HG02798 (cell line): ENCODE results near the gene TSACC.

Source experiments
- ATAC-seq: cut with Tn5 transposase; IDR thresholded peaks from one replicate; pipeline ENCODE4 v1.9.1; 2021; ENCODE audit warnings: mild to moderate bottlenecking; ENCODE audit not compliant: unreplicated experiment, poor library complexity

The TSACC gene

DNA sequence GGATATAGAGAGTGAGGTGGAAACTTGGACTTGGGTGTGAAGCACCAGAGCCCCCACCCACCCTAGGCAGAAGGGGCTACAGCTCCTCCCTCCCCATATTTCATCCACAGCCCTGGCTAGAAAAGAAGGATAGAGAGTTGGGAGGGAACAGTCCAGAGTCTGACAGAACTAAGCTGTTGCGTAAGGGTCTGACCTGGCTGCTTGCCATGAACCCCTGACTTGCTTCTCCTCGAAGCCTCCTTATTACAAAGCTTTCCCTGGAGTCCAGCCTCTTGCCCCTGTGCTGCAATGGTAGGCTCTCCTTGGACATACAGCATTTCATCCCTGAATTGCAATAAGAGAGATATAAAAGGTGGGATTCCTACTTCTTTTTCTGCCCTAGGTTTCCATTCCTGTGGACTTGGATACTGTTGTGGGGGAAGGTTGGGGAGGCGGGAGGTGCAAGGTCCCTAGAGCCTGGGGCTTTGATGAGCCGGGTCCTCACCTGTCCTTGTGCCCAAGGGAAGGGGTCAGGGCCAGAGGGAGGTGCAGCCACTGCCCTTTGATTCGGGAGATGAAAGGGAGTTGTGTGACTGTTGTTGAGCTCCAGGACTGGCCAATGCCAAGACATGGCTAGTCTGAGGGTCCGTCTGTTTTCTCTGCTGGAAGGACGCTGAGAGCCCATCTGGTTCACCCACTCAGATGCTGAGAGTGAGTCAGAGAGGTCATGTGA is 33.4 kb downstream of the TSACC start:
- ATAC-seq: no peak

DNA sequence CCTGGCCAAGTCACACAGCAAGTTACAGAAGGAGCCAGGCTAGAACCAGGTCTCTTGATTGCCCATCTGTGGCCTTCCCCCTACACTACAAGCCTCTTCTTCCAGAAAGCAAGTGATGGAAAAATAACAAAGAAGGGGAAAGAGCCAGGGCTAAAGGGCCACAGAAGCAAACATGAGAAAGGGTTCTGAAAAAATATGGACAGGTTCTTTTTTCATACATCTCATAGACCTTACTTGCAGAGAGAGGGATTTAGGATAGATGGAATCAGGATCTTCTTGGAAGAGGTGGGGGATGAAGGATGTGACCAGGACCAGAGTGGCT is 33.9 kb downstream of the TSACC start:
- no peak for ATAC-seq

DNA sequence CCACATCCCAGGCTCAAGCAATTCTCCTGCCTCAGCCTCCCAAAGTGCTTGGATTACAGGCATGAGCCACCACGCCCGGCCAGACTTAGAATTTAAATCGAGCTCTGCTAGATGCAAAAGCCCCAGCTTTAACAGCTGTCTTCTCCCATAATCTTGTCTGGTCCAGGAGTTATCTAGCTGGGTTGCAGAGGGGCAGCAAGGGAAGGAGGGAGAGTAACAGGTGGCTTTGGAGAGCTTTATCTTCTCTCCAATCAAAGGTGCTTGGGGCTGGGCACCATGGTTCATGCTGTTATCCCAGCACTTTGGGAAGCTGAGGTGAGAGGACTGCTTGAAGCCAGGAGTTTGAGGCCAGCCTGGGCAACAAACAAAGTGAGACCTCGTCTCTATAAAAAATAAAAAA is 34.5 kb downstream of the TSACC start:
- no peak for ATAC-seq

DNA sequence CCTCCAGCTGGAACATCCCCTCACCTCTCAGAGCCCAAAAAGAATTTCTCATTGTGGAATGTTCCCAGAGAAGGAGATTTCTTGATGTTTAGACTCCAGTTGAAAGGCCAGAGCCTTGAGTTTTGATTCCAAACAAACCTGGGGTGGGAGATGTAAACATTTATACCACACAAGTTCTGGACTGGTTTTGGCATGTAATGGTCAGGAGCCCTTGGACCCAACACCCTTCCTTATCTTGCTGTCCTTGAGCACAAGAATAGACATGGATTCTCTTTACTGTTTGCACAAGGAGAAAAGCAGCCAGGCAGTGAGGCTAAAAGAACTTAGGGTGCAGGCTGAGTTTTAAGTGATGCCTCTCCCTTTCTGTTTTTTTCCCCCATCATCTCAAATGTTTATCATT is 35.2 kb downstream of the TSACC start:
- ATAC-seq: no peak

DNA sequence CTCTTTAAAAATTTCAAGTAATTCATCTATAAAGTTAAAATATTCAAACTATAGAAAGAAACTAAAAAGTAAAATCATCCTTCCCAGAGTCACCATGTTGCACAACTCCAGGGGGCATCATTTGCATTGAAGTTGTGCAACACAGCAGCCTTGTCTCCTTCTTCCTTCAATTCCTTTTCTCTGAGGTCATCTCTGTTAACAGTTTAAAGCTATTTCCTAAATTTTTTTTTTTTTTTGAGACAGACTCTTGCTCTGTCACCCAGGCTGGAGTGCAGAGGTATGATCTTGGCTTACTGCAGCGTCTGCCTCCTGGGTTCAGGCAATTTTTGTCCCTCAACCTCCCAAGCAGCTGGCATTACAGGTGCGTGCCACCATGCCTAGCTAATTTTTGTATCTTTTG is 37.8 kb downstream of the TSACC start:
- ATAC-seq: no peak

DNA sequence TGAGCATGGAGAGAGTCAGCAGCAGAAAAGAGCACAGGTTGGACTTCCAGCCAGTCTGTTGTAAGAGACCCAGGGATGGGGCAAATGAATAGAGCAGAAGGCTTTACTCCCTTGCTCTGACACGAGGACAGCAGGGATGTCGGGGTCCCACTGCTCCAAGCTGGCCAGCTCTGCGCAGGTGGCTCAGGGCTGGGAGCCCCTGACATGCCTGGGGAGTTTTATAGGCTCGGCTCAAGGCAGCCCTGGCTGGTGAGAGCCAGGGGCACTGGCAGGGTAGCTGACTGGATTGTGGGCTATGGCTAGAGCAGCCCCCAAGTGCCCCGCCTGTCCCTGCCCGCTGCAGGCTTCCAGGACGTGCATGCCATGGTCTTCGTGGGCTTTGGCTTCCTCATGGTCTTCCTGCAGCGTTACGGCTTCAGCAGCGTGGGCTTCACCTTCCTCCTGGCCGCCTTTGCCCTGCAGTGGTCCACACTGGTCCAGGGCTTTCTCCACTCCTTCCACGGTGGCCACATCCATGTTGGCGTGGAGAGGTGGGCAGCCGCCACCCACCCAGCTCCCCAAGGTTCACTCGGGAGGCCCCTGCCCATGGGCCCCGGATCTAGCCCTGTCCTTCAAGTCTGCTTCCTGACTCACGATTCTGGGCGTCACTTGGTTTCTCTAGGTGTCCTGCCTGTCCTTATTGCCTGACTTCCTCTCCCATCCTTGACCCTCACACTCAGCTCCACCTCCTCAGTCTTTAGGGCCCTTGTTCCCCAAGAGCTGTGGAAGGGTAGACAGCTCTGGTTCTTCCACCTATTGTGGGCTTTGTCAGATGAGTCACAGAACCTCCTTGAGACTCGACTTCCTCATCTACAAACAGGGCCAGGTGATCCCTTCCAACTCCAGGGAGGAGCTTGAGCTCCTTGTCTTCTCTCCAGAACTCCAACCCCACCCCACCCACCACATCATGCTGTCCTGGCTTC is 38.9 kb downstream of the TSACC start:
- no peak for ATAC-seq

DNA sequence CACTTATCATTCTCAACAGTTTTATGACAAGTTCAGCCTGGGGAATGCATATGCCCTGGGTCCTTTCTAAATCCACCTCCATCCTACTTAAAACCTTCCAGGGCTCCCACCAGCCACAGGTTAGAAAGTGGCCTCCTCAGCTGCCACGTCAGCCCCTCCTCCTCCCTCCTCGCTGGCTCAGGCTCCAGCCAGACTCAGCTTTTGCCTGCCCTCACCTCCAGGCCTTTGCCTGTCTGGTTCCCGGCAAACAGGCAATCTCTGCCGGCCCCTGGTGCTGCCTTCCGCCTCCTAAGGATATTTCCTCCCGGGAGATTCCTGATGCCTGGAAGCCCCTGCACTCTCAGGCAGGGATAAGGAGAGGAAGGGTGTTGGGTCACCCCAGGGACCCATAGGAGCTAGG is 40.2 kb downstream of the TSACC start:
- ATAC-seq: no peak

DNA sequence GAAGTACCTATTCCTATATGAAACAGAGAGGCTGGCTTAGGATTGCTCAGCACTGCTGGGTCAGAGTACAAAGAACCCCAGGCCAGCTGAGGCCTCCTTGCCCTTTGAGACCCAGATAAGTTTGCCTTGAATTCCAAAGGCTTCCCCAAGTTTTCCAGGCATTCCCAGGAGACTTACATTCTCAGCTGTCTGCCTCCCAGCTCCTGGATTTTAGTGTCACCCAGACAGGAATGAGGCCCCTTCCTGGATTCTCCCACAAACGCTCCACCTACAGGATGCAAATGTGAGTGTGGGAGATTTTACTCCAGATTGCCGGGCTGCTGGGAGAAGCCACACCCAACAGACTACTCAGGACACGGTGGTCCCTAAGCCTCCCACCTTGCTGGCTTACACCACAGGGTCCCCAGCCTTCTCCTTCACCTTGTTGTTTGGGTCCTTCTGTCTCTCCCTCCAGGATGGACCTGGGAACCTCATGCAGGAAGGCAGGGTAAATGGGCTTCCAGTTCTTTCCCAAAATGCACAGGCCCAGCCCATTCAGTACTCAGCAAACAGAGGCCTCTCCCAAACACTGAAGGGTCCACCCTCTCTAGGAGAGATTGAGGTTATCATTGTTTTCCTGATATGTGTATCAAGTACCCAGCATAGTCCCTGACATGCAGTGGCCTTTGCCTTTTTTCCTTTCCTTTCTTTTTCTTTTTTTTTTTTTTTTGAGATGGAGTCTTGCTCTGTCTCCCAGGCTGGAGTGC is 41.3 kb downstream of the TSACC start:
- ATAC-seq: no peak

DNA sequence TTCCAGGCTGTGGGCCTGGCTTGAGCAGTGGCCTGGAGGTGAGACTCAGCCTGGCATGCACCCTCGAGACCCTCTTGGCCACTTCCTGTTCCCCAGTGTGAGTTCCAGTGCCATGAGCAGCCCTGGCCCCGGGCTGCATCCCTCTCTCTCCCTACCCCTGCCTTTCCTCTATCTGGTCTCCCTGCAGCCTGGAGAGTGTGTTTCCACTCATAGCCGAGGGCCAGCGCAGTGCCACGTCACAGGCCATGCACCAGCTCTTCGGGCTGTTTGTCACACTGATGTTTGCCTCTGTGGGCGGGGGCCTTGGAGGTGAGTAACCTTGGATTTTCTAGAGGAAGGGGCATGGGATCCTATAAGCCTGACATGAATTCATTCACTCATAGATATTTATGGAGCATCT is 44.2 kb downstream of the TSACC start:
- no peak for ATAC-seq

DNA sequence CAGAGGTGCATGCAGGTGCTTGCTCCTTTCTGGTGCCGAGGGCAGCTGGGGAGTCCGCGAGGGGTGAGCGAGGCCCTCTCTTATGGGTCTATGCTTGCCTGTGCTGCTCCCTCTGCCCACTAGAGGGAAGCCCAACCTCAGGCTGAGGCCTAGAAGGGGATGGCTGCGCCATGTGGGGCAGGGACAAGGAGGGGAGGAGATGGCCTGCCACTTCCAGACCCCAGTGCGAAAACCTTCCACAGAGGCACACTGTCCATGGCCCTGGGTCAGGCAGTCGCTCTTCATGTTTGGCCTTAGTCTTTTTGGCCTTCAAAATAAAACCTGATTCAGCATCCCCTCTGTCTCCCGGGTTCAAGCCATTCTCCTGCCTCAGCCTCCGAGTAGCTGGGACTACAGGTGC is 44.7 kb downstream of the TSACC start:
- peak; percentile 80 for ATAC-seq

DNA sequence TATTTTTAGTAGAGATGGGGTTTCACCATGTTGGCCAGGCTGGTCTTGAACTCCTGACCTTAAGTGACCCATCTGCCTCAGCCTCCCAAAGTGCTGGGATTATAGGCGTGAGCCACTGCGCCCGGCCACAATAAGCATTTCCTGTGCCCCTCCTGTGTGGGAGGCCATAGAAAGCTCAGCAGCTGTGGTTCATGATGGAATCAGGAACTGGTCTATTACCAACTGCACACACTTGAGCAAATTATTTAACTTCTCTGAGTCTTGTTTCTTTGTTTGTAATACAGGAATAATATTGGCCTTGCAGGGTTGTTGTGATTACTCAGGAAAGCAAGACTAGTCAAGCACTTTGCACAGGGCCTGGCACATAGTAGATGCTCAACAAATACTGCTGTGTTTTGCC is 45.7 kb downstream of the TSACC start:
- ATAC-seq: no peak

DNA sequence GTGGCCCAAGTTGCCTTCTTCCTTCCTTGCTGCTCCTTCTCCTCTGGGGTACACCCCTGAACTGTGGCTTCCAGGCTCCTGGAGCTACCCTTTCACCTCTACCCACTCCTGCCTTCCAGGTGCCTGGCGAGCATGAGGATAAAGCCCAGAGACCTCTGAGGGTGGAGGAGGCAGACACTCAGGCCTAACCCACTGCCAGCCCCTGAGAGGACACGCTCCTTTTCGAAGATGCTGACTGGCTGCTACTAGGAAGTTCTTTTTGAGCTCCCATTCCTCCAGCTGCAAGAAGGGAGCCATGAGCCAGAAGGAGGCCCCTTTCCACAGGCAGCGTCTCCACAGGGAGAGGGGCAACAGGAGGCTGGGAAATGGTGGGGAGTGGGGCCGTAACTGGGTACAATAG is 46.3 kb downstream of the TSACC start:
- no peak for ATAC-seq

DNA sequence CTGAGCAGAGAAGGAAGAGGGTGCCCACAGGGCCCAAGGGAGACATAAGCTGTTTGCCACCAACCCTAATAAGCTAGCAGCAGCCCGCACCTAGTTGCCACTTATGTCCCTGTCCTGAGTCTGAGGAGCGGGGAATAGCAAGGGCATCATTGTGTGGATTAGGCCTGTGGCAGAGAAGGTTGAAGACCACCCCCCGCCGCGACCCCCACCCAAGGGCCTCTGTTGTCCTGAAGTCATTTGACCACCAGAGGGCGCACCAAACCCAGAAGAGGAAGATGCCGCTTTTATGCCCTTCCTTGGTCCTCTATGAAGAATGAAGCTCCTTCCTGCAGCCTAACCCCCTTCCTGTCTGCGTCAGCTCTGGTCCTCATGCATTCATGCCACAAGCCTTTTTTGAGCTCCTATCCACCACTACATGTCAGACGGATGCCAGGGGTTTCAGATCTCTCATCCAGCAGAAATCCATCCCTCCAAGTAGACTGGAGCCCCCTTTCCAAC is 47.3 kb downstream of the TSACC start:
- ATAC-seq: no peak

DNA sequence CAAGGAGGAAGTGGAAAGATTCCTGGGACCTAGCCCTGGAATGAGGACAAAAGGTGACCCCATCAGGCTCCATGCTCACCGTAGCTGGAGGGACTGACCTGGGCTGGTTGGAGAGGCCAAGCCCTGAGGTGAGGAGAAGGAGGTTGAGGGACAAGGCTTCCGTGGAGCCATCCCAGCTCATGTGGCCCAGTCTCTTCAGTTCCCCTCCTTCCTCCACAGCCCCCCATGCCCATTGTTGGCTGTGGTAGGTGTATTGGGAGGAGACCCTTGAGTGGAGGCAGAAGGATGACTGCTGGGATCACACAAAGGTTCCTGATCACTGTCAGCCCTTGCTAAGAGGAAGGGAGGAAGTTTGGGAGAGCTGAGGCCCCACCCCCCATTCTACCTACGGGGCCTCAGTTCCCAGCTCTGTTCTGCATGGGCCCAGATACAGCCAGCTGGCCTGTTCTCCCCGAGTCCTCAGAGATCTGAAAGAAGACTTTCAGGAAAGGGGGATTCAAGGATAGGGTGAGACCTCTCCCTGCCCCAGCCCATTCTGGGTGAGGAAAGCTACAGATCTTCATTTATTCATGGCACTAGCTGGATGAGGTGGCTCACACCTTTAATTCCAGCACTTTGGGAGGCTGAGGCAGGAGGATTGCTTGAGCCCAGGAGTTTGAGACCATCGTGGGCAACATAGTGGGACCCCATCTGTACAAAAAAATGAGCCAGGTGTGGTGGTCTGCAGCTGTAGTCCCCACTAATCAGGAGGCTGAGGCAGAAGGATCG is 48.0 kb downstream of the TSACC start:
- no peak for ATAC-seq

DNA sequence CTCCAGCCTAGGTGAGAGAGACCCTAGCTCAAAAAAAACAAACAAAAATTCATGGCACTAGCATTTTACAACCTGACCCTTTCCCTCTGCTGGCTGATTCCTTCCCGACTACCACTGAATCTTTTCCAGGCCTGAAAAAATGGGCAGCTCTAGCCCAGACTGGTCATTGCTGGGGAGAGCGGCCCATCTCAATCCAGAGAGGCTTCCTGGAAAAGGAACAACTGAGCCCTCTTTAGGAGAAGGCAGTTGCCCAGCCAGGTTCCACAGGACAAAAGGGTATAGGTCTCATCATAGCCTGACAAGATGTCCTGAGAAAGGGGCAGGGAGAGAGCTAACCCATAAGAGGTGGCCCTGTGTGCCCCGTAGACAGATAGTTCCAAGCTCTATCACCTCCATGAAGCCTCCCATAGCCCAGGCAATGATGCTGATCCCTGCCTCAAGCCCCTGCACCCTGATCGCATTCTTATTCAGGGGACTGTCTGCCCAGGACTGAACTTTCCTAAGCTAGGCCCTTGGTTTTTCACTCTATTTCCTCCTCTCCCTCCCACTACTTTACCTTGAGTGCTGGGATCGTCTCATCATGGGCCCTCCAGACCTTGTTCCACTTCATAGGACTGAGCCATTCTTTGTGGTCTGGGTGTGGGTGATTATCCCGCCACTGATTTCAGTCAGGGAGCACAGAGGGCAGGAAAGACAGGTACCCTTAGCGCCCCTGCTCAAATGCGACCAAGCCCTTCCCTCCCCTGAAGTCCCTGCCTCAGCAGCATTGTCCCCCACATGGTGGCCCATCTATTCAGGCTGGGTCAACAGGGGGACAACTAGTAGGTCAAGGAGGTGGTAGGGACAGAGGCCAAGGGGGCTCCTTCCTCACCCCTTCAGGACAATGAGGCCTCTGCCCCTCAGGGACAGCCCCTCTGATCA is 48.9 kb downstream of the TSACC start:
- ATAC-seq: no peak

DNA sequence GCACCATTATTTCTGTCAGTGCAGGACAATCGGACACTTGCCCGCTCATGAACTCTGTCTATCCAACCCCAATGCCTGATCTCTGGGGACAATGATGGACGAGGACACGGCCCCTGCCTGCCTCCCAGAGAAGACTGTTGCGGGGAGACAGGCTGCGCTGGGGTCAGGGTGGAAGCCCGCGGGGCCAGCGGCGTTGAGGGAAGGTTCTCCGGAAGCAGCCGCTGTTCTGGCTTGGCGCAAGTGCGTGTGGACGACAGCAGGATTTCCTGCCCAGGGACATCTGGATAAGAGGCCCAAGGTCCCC is 49.5 kb downstream of the TSACC start:
- no peak for ATAC-seq

DNA sequence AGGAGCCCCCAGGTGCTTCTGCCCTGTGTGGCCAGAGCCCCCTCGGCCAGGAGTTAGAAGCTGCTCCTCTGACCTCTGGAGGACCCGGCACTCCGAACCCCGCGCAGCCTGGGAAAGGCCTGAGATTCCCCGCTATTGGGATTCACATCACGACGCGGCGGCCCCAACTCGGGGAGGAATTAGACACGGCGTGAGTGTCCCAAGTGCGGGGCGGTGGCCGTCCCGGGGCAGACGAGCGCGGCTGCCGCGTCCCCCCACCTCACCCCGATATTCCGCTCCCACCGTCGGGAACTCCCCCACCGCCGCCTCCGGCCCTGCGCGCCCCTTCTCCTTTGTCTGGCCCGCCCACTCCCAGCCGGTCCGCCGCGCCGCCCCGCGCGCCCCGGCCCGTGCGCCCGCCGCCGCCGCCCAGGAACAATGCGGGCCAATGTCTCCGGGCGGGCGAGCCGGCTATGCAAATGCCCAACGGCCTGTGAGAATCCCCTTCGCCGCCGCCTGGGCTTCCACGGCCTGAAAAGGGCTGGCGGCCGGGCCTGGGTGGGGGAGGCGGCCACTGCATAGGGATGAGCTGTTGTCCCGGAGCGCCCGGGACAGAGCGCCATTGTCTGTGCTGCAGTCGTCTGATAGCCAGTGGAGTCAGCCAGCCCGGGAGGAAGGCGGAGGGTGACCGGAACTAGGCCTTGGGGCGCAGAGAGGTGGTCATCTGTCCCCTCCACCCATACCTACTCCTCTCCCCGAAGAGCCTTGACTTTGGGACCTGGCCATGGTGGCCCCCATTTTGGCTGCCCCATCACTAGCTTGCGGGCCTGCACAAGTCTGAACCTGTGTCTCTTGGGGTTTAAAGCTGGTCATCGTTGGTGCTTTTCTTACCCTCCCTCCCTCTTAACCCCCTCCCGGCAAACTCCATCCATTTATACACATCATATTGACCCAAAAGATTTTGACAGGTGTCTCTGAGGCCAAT is 50.1 kb downstream of the TSACC start:
- no peak for ATAC-seq

DNA sequence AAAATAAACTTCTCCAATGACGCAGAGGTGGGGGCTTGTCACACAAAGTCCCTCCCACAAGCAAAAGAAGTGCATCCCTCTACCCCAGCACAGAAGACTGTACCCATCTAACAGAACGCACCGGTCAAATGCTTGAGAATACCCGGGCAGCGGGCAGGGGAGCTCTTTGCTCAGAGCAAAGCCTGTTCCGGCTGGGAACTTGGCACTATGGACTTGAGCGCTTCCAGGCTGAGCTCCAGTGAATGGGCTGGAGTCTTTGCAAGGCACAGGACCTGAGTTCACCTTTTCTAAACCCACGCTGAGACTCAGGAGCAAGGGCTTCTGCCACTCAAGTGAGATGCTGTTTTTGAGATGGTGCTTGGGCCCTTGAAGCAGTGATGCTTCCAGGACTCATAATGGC is 51.0 kb downstream of the TSACC start:
- no peak for ATAC-seq
